Measurements from ENCODE around the gene CCNF.
A peak's percentile ranks its signal among the peaks of the same experiment; 100 is the strongest.

Gene CCNF

GRCh38 chr16:2497695-2498484, 68.6 kb downstream of the CCNF start:
- H3K27ac ChIP-seq, result peak overlapping the region; percentile 85
- TF ChIP-seq CTCF (conservative IDR thresholded peaks at IDR 0.05) (no peak), ZFX (IDR thresholded peaks at IDR 0.05) (no peak)

- TF ChIP-seq CTCF (conservative IDR thresholded peaks at IDR 0.05) (no peak), ZFX (IDR thresholded peaks at IDR 0.05) (peak; percentile 69; the same call in 1 of the 2 replicates)
- H3K27ac ChIP-seq, result peak overlapping the region; percentile 85
These were observed 69.4 kb downstream of the CCNF start for GRCh38 chr16:2498531-2499253.

GRCh38 chr16:2499454-2499853, 70.2 kb downstream of the CCNF start:
- no peak for TF ChIP-seq CTCF (conservative IDR thresholded peaks at IDR 0.05)
- TF ChIP-seq ZFX (IDR thresholded peaks at IDR 0.05), result no peak

GRCh38 chr16:2499890-2500429, 70.7 kb downstream of the CCNF start:
- peak overlapping the region; percentile 85 for H3K27ac ChIP-seq
- TF ChIP-seq ZFX (IDR thresholded peaks at IDR 0.05) (no peak), CTCF (conservative IDR thresholded peaks at IDR 0.05) (no peak)

More at GRCh38 chr16:2499454-2499853, 70.2 kb downstream of the CCNF start:
- peak overlapping the region; percentile 85 for H3K27ac ChIP-seq

- H3K27ac ChIP-seq, result peak overlapping the region; percentile 85; the same call in 1 of the 2 replicates
- TF ChIP-seq ZFX (IDR thresholded peaks at IDR 0.05) (no peak), CTCF (conservative IDR thresholded peaks at IDR 0.05) (no peak)
These were observed 71.2 kb downstream of the CCNF start for GRCh38 chr16:2500430-2500917.

GRCh38 chr16:2500918-2501750, 71.9 kb downstream of the CCNF start:
- TF ChIP-seq ZFX (IDR thresholded peaks at IDR 0.05) (no peak), CTCF (conservative IDR thresholded peaks at IDR 0.05) (peak; percentile 96)
- peak overlapping the region; percentile 15; the same call in 1 of the 2 replicates for H3K27ac ChIP-seq
